Activated CD4-positive, alpha-beta T cell treated with anti-CD3 and anti-CD28 coated beads, Interleukin-10, Interleukin-2, amounts not matched to agents 100 ng/mL and 50 ng/mL, durations not matched to agents 16 hours and 8 hours (primary cell): ENCODE data around the gene TMEM271.

ENCODE experiments used
- DNase-seq: peaks from one replicate; pipeline ENCODE4 v3.0.0-alpha.2; 2020

The TMEM271 gene

GRCh38 chr4:531721-532565, 44.2 kb downstream of the TMEM271 start:
- no peak for DNase-seq

GRCh38 chr4:531076-531475, 45.0 kb downstream of the TMEM271 start:
- no peak for DNase-seq

- DNase-seq: no peak
Observed at GRCh38 chr4:530017-530781, 45.9 kb downstream of the TMEM271 start.

- no peak for DNase-seq
Observed at GRCh38 chr4:529563-529962, 46.5 kb downstream of the TMEM271 start.

- DNase-seq: no peak
Observed at GRCh38 chr4:528835-529234, 47.3 kb downstream of the TMEM271 start.

GRCh38 chr4:528296-528695, 47.8 kb downstream of the TMEM271 start:
- DNase-seq: no peak

GRCh38 chr4:526971-527460, 49.1 kb downstream of the TMEM271 start:
- DNase-seq: no peak

GRCh38 chr4:526189-526909, 49.7 kb downstream of the TMEM271 start:
- DNase-seq: no peak

- no peak for DNase-seq
Observed at GRCh38 chr4:525660-526059, 50.4 kb downstream of the TMEM271 start.

GRCh38 chr4:524196-524595, 51.9 kb downstream of the TMEM271 start:
- DNase-seq: no peak
